ENCODE data around the gene DGKG.

The DGKG gene

GRCh38 chr3:186361762-186362536, at the start of gene DGKG:
DGKG (minus strand) TSS chr3:186362234; CDS start chr3:186320459, 41,775 bp downstream.
- POLR2A ChIA-PET = no interaction called here
- CTCF ChIA-PET = interaction anchor here (1.4 kb wide), 1 partner anchor 36 kb away, joined by 3 read pairs; no protein-coding TSS in a partner anchor
- H3K4me3 ChIP-seq (ENCODE audit: low read depth, low read length) = peak within 1 kb of the TSS; percentile 30
- no peak for TF ChIP-seq CTCF (IDR thresholded peaks at IDR 0.05; ENCODE audit: insufficient read depth, low read length, missing control alignments)
- DNase-seq (ENCODE audit: low read depth, low spot score) = no peak

DNA sequence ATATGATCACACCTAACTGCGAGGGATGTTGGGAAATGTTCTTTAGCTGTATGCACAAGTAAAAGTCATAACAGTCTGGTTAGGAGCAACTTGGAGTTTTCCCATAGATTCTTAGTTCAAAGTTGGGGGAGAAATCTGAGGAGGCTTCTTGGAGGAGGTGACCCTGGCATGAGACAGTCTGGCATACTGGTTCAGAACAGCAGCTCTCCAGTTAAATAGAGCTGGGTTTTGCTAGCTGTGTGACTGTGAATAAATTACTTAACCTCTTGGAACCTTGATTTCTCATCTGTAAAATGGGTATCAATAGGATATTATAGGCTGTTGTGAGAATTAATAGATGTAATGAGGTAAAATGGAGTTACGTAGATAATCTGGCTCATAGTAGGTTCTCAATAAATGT, 49.1 kb upstream of the DGKG start:
- no peak for TF ChIP-seq CTCF (IDR thresholded peaks at IDR 0.05; ENCODE audit: insufficient read depth, low read length, missing control alignments)
- no peak for DNase-seq (ENCODE audit: low read depth, low spot score)
- ChIA-PET POLR2A (no interaction called here), CTCF (no interaction called here)
- no peak overlapping the region for H3K4me3 ChIP-seq (ENCODE audit: low read depth, low read length)

DNA sequence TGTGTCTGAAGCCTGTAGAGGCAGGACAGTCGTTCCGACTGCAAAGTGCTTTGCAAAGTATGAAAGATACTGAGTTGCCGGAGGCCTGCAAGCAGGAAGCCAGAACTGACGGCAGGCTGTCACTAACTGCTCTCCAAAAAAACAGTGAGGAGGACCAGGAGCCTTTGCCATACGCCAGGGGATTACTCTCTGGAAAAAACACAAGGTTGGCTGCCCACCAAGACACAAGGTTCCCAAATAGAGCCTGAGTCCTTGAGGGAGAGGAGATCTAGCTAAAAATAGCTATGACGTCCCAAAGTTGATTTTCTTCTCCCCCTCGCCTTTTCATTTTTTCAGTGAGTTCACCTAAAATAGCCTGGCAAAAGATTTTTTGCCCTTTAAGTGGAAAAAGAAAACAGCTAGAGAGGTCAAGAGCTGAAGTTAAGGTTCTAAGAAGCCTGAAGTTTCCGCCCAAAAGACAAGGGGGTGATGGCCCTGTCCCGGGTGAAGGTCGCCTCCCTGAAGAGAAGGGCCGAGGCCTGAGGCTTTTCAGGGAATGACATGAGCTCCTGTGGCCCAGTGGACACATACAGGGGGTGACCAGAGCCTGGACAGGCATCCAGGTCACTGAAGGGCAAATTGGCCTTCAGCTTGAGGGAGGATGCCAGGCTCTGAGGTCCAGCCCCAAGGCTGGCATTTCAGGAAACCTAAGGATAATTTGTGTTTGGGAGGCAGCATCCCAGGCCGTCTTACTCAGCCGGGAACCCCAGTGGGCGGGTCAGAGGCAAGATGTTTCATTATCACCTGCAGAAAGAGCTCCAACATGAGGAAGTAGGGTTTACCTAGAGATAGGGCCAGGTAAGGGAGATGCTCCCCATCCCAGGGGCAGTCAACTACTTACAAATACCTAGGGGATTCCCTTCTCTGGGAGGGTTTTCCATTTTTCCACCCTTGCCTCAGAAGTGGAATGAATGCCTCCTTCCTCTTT, 44.9 kb upstream of the DGKG start:
- TF ChIP-seq CTCF (IDR thresholded peaks at IDR 0.05; ENCODE audit: insufficient read depth, low read length, missing control alignments) = no peak
- DNase-seq (ENCODE audit: low read depth, low spot score) = no peak
- no peak overlapping the region for H3K4me3 ChIP-seq (ENCODE audit: low read depth, low read length)
- CTCF ChIA-PET = no interaction called here
- POLR2A ChIA-PET = no interaction called here

DNA sequence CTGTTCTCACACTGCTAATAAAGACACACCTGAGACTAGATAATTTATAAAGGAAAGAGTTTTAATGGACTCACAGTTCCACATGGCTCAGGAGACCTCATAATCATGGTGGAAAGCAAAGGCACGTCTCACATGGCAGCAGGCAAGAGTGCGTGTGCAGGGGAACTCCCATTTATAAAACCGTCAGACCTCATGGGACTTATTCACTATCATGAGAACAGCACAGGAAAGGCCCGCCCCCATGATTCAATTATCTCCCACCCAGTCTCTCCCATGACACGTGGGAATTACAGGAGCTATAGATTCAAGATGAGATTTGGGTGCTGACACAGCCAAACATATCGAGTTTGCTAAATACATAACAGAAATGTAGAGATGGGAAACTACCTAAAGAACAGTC, 39.5 kb upstream of the DGKG start:
- ChIA-PET CTCF (interaction anchor here (1.2 kb wide), 1 partner anchor 139 kb away, joined by 5 read pairs; no protein-coding TSS in a partner anchor), POLR2A (no interaction called here)
- no peak for DNase-seq (ENCODE audit: low read depth, low spot score)
- TF ChIP-seq CTCF (IDR thresholded peaks at IDR 0.05; ENCODE audit: insufficient read depth, low read length, missing control alignments) = no peak
- H3K4me3 ChIP-seq (ENCODE audit: low read depth, low read length) = no peak overlapping the region

GRCh38 chr3:186400662-186401061, 38.6 kb upstream of the DGKG start:
- DNase-seq (ENCODE audit: low read depth, low spot score) = no peak
- POLR2A ChIA-PET = no interaction called here
- TF ChIP-seq CTCF (IDR thresholded peaks at IDR 0.05; ENCODE audit: insufficient read depth, low read length, missing control alignments) = no peak
- H3K4me3 ChIP-seq (ENCODE audit: low read depth, low read length) = no peak overlapping the region
- CTCF ChIA-PET = interaction anchor here (1.2 kb wide), 1 partner anchor 140 kb away, joined by 5 read pairs; no protein-coding TSS in a partner anchor

- no peak for DNase-seq (ENCODE audit: low read depth, low spot score)
- no peak overlapping the region for H3K4me3 ChIP-seq (ENCODE audit: low read depth, low read length)
- ChIA-PET CTCF (interaction anchor here (1.2 kb wide), 1 partner anchor 141 kb away, joined by 5 read pairs; no protein-coding TSS in a partner anchor), POLR2A (no interaction called here)
- TF ChIP-seq CTCF (IDR thresholded peaks at IDR 0.05; ENCODE audit: insufficient read depth, low read length, missing control alignments) = no peak
Measured at GRCh38 chr3:186400026-186400425, 38.0 kb upstream of the DGKG start.

Measured in AG04449 (cell line).